Measurements from ENCODE around the gene MCU. TPM values are rescaled to one million over a fixed set of nuclear protein-coding genes. Genes with fewer than 3 reads are reported as not detected.
"Not testable (repeated sequence)": the region's sequence is repeated elsewhere in the genome, so short reads cannot be mapped to it uniquely, and the experiment has no call there.

Gene MCU
- total RNA-seq, 1 experiment from 2014 or later: 37.2 TPM

DNA sequence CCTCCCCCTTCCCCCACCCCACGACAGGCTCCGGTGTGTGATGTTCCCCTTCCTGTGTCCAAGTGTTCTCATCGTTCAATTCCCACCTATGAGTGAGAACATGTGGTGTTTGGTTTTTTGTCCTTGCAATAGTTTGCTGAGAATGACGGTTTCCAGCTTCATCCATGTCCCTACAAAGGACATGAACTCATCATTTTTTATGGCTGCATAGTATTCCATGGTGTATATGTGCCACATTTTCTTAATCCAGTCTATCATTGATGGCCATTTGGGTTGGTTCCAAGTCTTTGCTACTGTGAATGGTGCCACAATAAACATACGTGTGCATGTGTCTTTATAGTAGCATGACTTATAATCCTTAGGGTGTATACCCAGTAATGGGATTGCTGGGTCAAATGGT is 17.8 kb upstream of the MCU start:
- H3K4me1 Mint-ChIP-seq; DNase-seq (ENCODE audit: low spot score); H3K36me3 Mint-ChIP-seq; H3K4me3 Mint-ChIP-seq; H3K9me3 Mint-ChIP-seq; H3K27me3 Mint-ChIP-seq (ENCODE audit: low read depth); ATAC-seq; H3K27ac Mint-ChIP-seq; POLR2A ChIA-PET; CTCF ChIA-PET: not testable (repeated sequence)

DNA sequence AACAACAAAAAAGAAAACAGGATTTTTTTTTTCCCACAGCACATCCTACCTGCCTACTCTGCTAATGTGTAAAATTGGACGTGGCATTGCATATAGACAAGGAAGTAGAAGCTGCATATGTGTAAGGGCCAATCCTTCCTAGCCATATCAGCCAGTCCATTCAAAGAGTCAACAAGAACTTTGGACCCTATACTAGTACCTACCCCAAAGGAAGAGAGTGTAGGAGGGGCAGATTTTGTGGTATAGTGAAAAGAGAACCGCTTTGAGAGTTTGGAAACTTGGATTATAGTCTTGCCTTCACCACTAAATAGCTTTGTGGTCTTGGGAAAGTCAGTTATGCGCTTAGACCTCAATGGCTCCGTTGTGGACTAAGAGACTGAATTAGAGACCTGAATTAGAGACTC is 12.1 kb upstream of the MCU start:
- no peak for TF ChIP-seq ATF1 (CRISPR knock-in tag; IDR thresholded peaks at IDR 0.05)
- no peak for TF ChIP-seq TEAD1 (CRISPR knock-in tag; IDR thresholded peaks at IDR 0.05)
- TF ChIP-seq, protein P1, sequence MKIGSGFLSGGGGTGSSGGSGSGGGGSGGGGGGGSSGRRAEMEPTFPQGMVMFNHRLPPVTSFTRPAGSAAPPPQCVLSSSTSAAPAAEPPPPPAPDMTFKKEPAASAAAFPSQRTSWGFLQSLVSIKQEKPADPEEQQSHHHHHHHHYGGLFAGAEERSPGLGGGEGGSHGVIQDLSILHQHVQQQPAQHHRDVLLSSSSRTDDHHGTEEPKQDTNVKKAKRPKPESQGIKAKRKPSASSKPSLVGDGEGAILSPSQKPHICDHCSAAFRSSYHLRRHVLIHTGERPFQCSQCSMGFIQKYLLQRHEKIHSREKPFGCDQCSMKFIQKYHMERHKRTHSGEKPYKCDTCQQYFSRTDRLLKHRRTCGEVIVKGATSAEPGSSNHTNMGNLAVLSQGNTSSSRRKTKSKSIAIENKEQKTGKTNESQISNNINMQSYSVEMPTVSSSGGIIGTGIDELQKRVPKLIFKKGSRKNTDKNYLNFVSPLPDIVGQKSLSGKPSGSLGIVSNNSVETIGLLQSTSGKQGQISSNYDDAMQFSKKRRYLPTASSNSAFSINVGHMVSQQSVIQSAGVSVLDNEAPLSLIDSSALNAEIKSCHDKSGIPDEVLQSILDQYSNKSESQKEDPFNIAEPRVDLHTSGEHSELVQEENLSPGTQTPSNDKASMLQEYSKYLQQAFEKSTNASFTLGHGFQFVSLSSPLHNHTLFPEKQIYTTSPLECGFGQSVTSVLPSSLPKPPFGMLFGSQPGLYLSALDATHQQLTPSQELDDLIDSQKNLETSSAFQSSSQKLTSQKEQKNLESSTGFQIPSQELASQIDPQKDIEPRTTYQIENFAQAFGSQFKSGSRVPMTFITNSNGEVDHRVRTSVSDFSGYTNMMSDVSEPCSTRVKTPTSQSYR (CRISPR knock-in tag; IDR thresholded peaks at IDR 0.05): no peak
- TF ChIP-seq, protein P2, sequence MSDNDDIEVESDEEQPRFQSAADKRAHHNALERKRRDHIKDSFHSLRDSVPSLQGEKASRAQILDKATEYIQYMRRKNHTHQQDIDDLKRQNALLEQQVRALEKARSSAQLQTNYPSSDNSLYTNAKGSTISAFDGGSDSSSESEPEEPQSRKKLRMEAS (CRISPR knock-in tag; IDR thresholded peaks at IDR 0.05): no peak
- TF ChIP-seq FOXP1 (CRISPR knock-in tag; IDR thresholded peaks at IDR 0.05; ENCODE audit: borderline replicate concordance): no peak
- TF ChIP-seq, protein P3, sequence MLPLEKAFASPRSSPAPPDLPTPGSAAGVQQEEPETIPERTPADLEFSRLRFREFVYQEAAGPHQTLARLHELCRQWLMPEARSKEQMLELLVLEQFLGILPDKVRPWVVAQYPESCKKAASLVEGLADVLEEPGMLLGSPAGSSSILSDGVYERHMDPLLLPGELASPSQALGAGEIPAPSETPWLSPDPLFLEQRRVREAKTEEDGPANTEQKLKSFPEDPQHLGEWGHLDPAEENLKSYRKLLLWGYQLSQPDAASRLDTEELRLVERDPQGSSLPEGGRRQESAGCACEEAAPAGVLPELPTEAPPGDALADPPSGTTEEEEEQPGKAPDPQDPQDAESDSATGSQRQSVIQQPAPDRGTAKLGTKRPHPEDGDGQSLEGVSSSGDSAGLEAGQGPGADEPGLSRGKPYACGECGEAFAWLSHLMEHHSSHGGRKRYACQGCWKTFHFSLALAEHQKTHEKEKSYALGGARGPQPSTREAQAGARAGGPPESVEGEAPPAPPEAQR (CRISPR knock-in tag; IDR thresholded peaks at IDR 0.05): no peak
- TF ChIP-seq, protein P4, sequence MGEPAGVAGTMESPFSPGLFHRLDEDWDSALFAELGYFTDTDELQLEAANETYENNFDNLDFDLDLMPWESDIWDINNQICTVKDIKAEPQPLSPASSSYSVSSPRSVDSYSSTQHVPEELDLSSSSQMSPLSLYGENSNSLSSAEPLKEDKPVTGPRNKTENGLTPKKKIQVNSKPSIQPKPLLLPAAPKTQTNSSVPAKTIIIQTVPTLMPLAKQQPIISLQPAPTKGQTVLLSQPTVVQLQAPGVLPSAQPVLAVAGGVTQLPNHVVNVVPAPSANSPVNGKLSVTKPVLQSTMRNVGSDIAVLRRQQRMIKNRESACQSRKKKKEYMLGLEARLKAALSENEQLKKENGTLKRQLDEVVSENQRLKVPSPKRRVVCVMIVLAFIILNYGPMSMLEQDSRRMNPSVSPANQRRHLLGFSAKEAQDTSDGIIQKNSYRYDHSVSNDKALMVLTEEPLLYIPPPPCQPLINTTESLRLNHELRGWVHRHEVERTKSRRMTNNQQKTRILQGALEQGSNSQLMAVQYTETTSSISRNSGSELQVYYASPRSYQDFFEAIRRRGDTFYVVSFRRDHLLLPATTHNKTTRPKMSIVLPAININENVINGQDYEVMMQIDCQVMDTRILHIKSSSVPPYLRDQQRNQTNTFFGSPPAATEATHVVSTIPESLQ (CRISPR knock-in tag; IDR thresholded peaks at IDR 0.05): no peak
- TF ChIP-seq RELA (CRISPR knock-in tag; IDR thresholded peaks at IDR 0.05; ENCODE audit: borderline replicate concordance): no peak
- TF ChIP-seq CBFB (CRISPR knock-in tag; IDR thresholded peaks at IDR 0.05; ENCODE audit: low read depth): no peak
- TF ChIP-seq, protein P5, sequence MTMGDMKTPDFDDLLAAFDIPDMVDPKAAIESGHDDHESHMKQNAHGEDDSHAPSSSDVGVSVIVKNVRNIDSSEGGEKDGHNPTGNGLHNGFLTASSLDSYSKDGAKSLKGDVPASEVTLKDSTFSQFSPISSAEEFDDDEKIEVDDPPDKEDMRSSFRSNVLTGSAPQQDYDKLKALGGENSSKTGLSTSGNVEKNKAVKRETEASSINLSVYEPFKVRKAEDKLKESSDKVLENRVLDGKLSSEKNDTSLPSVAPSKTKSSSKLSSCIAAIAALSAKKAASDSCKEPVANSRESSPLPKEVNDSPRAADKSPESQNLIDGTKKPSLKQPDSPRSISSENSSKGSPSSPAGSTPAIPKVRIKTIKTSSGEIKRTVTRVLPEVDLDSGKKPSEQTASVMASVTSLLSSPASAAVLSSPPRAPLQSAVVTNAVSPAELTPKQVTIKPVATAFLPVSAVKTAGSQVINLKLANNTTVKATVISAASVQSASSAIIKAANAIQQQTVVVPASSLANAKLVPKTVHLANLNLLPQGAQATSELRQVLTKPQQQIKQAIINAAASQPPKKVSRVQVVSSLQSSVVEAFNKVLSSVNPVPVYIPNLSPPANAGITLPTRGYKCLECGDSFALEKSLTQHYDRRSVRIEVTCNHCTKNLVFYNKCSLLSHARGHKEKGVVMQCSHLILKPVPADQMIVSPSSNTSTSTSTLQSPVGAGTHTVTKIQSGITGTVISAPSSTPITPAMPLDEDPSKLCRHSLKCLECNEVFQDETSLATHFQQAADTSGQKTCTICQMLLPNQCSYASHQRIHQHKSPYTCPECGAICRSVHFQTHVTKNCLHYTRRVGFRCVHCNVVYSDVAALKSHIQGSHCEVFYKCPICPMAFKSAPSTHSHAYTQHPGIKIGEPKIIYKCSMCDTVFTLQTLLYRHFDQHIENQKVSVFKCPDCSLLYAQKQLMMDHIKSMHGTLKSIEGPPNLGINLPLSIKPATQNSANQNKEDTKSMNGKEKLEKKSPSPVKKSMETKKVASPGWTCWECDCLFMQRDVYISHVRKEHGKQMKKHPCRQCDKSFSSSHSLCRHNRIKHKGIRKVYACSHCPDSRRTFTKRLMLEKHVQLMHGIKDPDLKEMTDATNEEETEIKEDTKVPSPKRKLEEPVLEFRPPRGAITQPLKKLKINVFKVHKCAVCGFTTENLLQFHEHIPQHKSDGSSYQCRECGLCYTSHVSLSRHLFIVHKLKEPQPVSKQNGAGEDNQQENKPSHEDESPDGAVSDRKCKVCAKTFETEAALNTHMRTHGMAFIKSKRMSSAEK (CRISPR knock-in tag; IDR thresholded peaks at IDR 0.05; ENCODE audit: borderline replicate concordance): no peak
- TF ChIP-seq NFATC4 (CRISPR knock-in tag; IDR thresholded peaks at IDR 0.05): no peak
- TF ChIP-seq, protein P6, sequence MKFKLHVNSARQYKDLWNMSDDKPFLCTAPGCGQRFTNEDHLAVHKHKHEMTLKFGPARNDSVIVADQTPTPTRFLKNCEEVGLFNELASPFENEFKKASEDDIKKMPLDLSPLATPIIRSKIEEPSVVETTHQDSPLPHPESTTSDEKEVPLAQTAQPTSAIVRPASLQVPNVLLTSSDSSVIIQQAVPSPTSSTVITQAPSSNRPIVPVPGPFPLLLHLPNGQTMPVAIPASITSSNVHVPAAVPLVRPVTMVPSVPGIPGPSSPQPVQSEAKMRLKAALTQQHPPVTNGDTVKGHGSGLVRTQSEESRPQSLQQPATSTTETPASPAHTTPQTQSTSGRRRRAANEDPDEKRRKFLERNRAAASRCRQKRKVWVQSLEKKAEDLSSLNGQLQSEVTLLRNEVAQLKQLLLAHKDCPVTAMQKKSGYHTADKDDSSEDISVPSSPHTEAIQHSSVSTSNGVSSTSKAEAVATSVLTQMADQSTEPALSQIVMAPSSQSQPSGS (CRISPR knock-in tag; IDR thresholded peaks at IDR 0.05; ENCODE audit: borderline replicate concordance, low read depth): no peak
- ChIA-PET CTCF (no interaction called here), POLR2A (no interaction called here)
- Mint-ChIP-seq H3K4me3 (no peak overlapping the region), H3K27ac (no peak overlapping the region), H3K9me3 (no peaks in the 10 kb centered on the region), H3K4me1 (no peaks in the 10 kb centered on the region), H3K36me3 (no peaks in the 10 kb centered on the region), H3K27me3 (ENCODE audit: low read depth) (no peaks in the 10 kb centered on the region)
- no peak for DNase-seq (ENCODE audit: low spot score)
- ATAC-seq: no peak
